GM12878 (cell line): ENCODE measurements around the gene CACNG5. TPM values are rescaled to one million over a fixed set of nuclear protein-coding genes. Genes with fewer than 3 reads are reported as not detected.

Experiments
- ATAC-seq: fragments of 200-7000 bp; cut with Tn5 transposase; 3 replicates; pipeline ENCODE4 v1.9.1; 2020; ENCODE audit warnings: mild to moderate bottlenecking, moderate library complexity
- BruUV-seq: library from RNA; stranded (reverse); fragments of 400-500 nt; replicated peaks from 2 replicates; lab custom pipeline; 2021; lab: Mats Ljungman, UMichigan
- CTCF ChIA-PET: fragments of 300-600 bp; sonication (Branson Sonifier 250); formaldehyde crosslinking; extraction: SDS; loops from one replicate; lab custom pipeline; 2021; ENCODE audit warnings: inconsistent platforms; lab: Yijun Ruan, JAX
- POLR2A ChIA-PET: fragments of 350-600 bp; formaldehyde crosslinking; extraction: SDS; loops from one replicate; lab custom pipeline; 2021; ENCODE audit warnings: inconsistent platforms; lab: Charles Lee
- RAD21 ChIA-PET: fragments of 300-600 bp; sonication (Branson Sonifier 250); formaldehyde crosslinking; loops from one replicate; lab custom pipeline; 2023; ENCODE audit warnings: antibody characterized with exemption; ENCODE audit not compliant: unreplicated experiment; lab: Charles Lee
- SMC1A ChIA-PET: fragments of 300-600 bp; sonication (Branson Sonifier 250); formaldehyde crosslinking; loops from one replicate; lab custom pipeline; 2023; ENCODE audit not compliant: unreplicated experiment, uncharacterized antibody; lab: Charles Lee
- DNase-seq: peaks from one replicate; pipeline ENCODE4 v3.0.0-alpha.2; 2011; ENCODE audit warnings: low read depth, low spot score
- FAIRE-seq: peaks from 3 replicates; lab custom pipeline; 2011; peaks lifted over from hg19 to GRCh38; lab: Jason Lieb, UNC
- H2AFZ ChIP-seq: 2 replicates; pipeline ENCODE4 v1.6.0; 2011; ENCODE audit warnings: low read depth, low read length, control low read depth; ENCODE audit not compliant: control insufficient read depth
- H3K27ac ChIP-seq: 2 replicates; pipeline ENCODE4 v1.5.1; 2011; ENCODE audit warnings: control low read depth; ENCODE audit not compliant: control insufficient read depth, insufficient read depth
- H3K27me3 ChIP-seq, 2 experiments: replicated peaks in 1 of 2; 2 replicates each; pipeline versions ENCODE4 v1.6.0 to v1.6.1; 2011; ENCODE audit warnings: low read length in 1 of 2; ENCODE audit not compliant: control insufficient read depth in 2 of 2, insufficient read depth in 2 of 2
- H3K36me3 ChIP-seq, 2 experiments: 2 replicates each; pipeline ENCODE4 v1.5.1; 2011; ENCODE audit warnings: low read length in 1 of 2; ENCODE audit not compliant: control insufficient read depth in 2 of 2, insufficient read depth in 2 of 2
- H3K4me1 ChIP-seq: 2 replicates; pipeline ENCODE4 v1.6.1; 2011; ENCODE audit warnings: mild to moderate bottlenecking, low read length, moderate library complexity, mixed read lengths; ENCODE audit not compliant: control insufficient read depth, insufficient read depth
- H3K4me2 ChIP-seq: 2 replicates; pipeline ENCODE4 v1.6.0; 2011; ENCODE audit warnings: control low read depth; ENCODE audit not compliant: control insufficient read depth, insufficient read depth
- H3K4me3 ChIP-seq: fragments of 200-600 bp; sonication (generic); 2 replicates; pipeline ENCODE4 v1.5.1; 2016
- H3K79me2 ChIP-seq: 2 replicates; pipeline ENCODE4 v1.6.0; 2011; ENCODE audit warnings: low read length; ENCODE audit not compliant: control insufficient read depth, insufficient read depth
- H3K9ac ChIP-seq: 2 replicates; pipeline ENCODE4 v1.8.0; 2011; ENCODE audit warnings: low read length, control low read depth, mixed read lengths; ENCODE audit not compliant: control insufficient read depth, insufficient read depth
- H3K9me3 ChIP-seq: replicated peaks from 3 replicates; pipeline ENCODE4 v1.5.1; 2011; ENCODE audit warnings: mild to moderate bottlenecking, low read length; ENCODE audit not compliant: control insufficient read depth, insufficient read depth
- H4K20me1 ChIP-seq: 2 replicates; pipeline ENCODE4 v1.6.0; 2011; ENCODE audit not compliant: control insufficient read depth, insufficient read depth
- BRCA1 ChIP-seq: IDR thresholded peaks from 2 replicates; pipeline ENCODE4 v1.6.1; 2011; ENCODE audit warnings: low read depth, low read length, improper control_type of control experiment
- HCFC1 ChIP-seq: fragments of 150-350 bp; IDR thresholded peaks from 2 replicates; pipeline ENCODE4 v1.6.1; 2014; ENCODE audit warnings: low read length
- PBX3 ChIP-seq: IDR thresholded peaks from 2 replicates; pipeline ENCODE4 v1.6.1; 2011; ENCODE audit warnings: mild to moderate bottlenecking, low read depth, low read length, moderate library complexity; ENCODE audit not compliant: insufficient replicate concordance
- SP1 ChIP-seq: IDR thresholded peaks from one replicate; pipeline ENCODE4 v1.6.1; 2011; ENCODE audit warnings: low read depth, low read length
- WGBS: methylation state at CpG from one replicate; pipeline ENCODE4 v1.1.6; 2016; ENCODE audit warnings: low lambda C conversion rate; ENCODE audit not compliant: insufficient replicate concordance, insufficient coverage; ENCODE audit errors: missing lambda C conversion rate; 5-methylcytosine and 5-hydroxymethylcytosine counted together
- in situ Hi-C: fragments of 300-500 bp; cut with MboI; formaldehyde crosslinking; loops from 9 replicates; pipeline ENCODE4 v1.14.3; 2018; ENCODE audit warnings: mixed read lengths
- intact Hi-C: fragments of 100-400 bp; cut with micrococcal nuclease; formaldehyde crosslinking; loops from one replicate; pipeline ENCODE4 v1.14.2; 2022; ENCODE audit not compliant: unreplicated experiment
- polyA plus RNA-seq, 11 experiments: library from polyadenylated mRNA; depleted of rRNA in 4 of 11; unstranded in 6 of 11; stranded (reverse) in 5 of 11; fragments of >200 nt; fragmentation: Nextera tagmentation in 4 of 11; fragmentation: Illumina TruSeq in 1 of 11; extraction: Ambion mirVana in 4 of 11; extraction: Trizol in 1 of 11; gene quantifications; 1 replicate in 1 of 11; 2 replicates in 10 of 11; pipeline versions ENCODE4 v1.2.1 to v1.2.3, GENCODE V29; 2011 to 2016; ENCODE audit warnings: inconsistent platforms in 2 of 11, missing spikeins in 2 of 11, low read depth in 1 of 11
- total RNA-seq, 4 experiments: library from RNA; depleted of rRNA in 3 of 4; stranded (reverse); fragments of >200 nt in 3 of 4; fragmentation: Illumina TruSeq in 1 of 4; extraction: Trizol in 1 of 4; gene quantifications; 2 replicates each; pipeline versions ENCODE4 v1.2.1 to v1.2.3, GENCODE V29; 2013 to 2021

The CACNG5 gene
- total and polyA plus RNA-seq, 10 of the 15 experiments (the other 5 are each of a cell fraction or from before 2014, with no cell fraction given) = not detected

- no peak for TF ChIP-seq SP1
- no peak for TF ChIP-seq HCFC1
- no peak for TF ChIP-seq BRCA1
Measured at GRCh38 chr17:66892246-66892645, 57.3 kb downstream of the CACNG5 start (continued).

DNA sequence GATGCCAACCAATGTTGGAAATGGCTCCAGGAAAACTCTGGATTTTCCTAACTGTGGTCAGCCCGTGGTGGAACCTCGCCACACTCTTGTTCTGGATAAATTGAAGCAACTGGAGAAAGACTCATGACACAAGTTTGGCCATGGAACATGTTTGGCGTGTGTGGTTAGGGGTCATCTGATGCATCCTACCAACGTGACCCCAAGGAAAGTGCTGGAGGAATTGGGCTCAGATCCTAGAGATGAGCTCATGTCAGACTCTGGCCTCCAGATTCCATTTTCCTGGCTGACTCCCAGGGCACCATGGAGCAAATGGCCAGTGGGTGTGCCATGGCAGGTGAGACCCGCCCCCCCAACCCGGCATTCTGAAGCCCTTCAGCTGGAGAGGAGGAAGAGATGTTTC is 58.5 kb downstream of the CACNG5 start:
- no peak for ATAC-seq
- FAIRE-seq = no peak

More for the DNA sequence above, 58.5 kb downstream of the CACNG5 start:
- SMC1A ChIA-PET = no interaction called here
- Histone ChIP-seq H3K9ac (no peak overlapping the region), H3K27ac (no peak overlapping the region), H2AFZ (no peak overlapping the region), H3K4me2 (no peak overlapping the region), H3K4me1 (no peaks in the 10 kb centered on the region), H3K79me2 (no peaks in the 10 kb centered on the region), H3K9me3 (no peaks in the 10 kb centered on the region), H3K27me3 (peaks cover 0 to 2% of the 10 kb centered on the region in 2 experiments; a peak in 2 of 4 replicates), H3K36me3 (no peaks in the 10 kb centered on the region), H4K20me1 (no peaks in the 10 kb centered on the region), H3K4me3 (no peak overlapping the region)
- no peak for TF ChIP-seq PBX3
- in situ Hi-C loops = no loop called here
- intact Hi-C loops = no loop called here
- CTCF ChIA-PET = interaction anchor here (0.7 kb wide), 1 partner anchor 10 kb away, joined by 3 read pairs; no protein-coding TSS in a partner anchor
- RAD21 ChIA-PET = no interaction called here
- no TSS peak for BruUV-seq
- WGBS = 23% methylated on average over 6 of the region's 6 CpGs
- DNase-seq = no peak
- POLR2A ChIA-PET = no interaction called here
